ENCODE results near the gene TTC23.

GRCh38 chr15:99092554-99093172, 156.7 kb downstream of the TTC23 start:
- TF ChIP-seq CTCF (IDR thresholded peaks at IDR 0.05), result no peak
- no peak for TF ChIP-seq POLR2A (IDR thresholded peaks at IDR 0.05)

Data from thyroid gland (tissue), 4 donors.